Activated B cell treated with CpG ODN at 0.5 μM for 24 hours (primary cell): Measurements from ENCODE around the gene PIKFYVE. TPM values are rescaled to one million over a fixed set of nuclear protein-coding genes. Genes with fewer than 3 reads are reported as not detected.
A peak's percentile ranks its signal among the peaks of the same experiment; 100 is the strongest.

Experiments used
- ATAC-seq: fragments of 200-7000 bp; cut with Tn5 transposase; one replicate; pipeline ENCODE4 v1.10.0; 2021; ENCODE audit warnings: low read depth, mild to moderate bottlenecking, moderate library complexity
- CTCF ChIA-PET: fragments of 350-600 bp; sonication (Branson Sonifier 250); formaldehyde crosslinking; loops from one replicate; lab custom pipeline; 2021; ENCODE audit warnings: antibody characterized with exemption; lab: Charles Lee
- POLR2A ChIA-PET: fragments of 350-600 bp; sonication (Branson Sonifier 250); formaldehyde crosslinking; loops from one replicate; lab custom pipeline; 2021; ENCODE audit warnings: antibody characterized with exemption; lab: Charles Lee
- DNase-seq: peaks from one replicate; pipeline ENCODE4 v3.0.0; 2022
- H3K27ac Mint-ChIP-seq: one replicate; pipeline ENCODE4 v1.8.0; 2020; ENCODE audit warnings: mixed read lengths
- H3K27me3 Mint-ChIP-seq: one replicate; pipeline ENCODE4 v1.8.0; 2021; ENCODE audit warnings: mixed read lengths
- H3K36me3 Mint-ChIP-seq: one replicate; pipeline ENCODE4 v1.8.0; 2021; ENCODE audit warnings: low read depth, mixed read lengths
- H3K4me1 Mint-ChIP-seq: one replicate; pipeline ENCODE4 v1.8.0; 2021; ENCODE audit warnings: mixed read lengths
- H3K4me3 Mint-ChIP-seq: one replicate; pipeline ENCODE4 v1.8.0; 2020; ENCODE audit warnings: mild to moderate bottlenecking, mixed read lengths
- H3K9me3 Mint-ChIP-seq: one replicate; pipeline ENCODE4 v1.8.0; 2020; ENCODE audit warnings: mixed read lengths
- CTCF ChIP-seq: fragments of 200-600 bp; IDR thresholded peaks from one replicate; pipeline ENCODE4 v1.8.0; 2022; ENCODE audit warnings: antibody characterized with exemption, mild to moderate bottlenecking
- intact Hi-C: fragments of 100-400 bp; cut with micrococcal nuclease; formaldehyde crosslinking; loops from one replicate; pipeline ENCODE4 v1.15.1; 2024
- total RNA-seq: library from RNA; stranded (reverse); gene quantifications from 2 replicates; pipeline ENCODE4 v1.2.3, GENCODE V29; 2022

Gene PIKFYVE
- total RNA-seq, 1 donor from 2014 or later: 106 TPM

GRCh38 chr2:208297961-208298360 is 31.9 kb downstream of the PIKFYVE start:
- H3K4me1 Mint-ChIP-seq: peaks cover 50% of the 10 kb centered on the region
- intact Hi-C loops: loop anchor here (2.0 kb wide), 1 partner anchor 13 kb away; no protein-coding TSS in a partner anchor

GRCh38 chr2:208300847-208301618 is 35.0 kb downstream of the PIKFYVE start:
- no peaks in the 10 kb centered on the region for H3K9me3 Mint-ChIP-seq
- TF ChIP-seq CTCF: no peak
- POLR2A ChIA-PET: interaction anchor here (0.9 kb wide), 1 partner anchor 15 kb away, joined by 3 read pairs; no protein-coding TSS in a partner anchor
- H3K4me1 Mint-ChIP-seq: peaks cover 21% of the 10 kb centered on the region
- DNase-seq (no peak), ATAC-seq (no peak)
- H3K27me3 Mint-ChIP-seq: no peaks in the 10 kb centered on the region
- no peak overlapping the region for H3K27ac Mint-ChIP-seq
- no peak overlapping the region for H3K4me3 Mint-ChIP-seq
- H3K36me3 Mint-ChIP-seq: peaks cover 75% of the 10 kb centered on the region
- CTCF ChIA-PET: interaction anchor here (0.9 kb wide), 2 partner anchors 14 to 20 kb away, joined by 3 read pairs; no protein-coding TSS in a partner anchor
- intact Hi-C loops: no loop called here

More at GRCh38 chr2:208297961-208298360, 31.9 kb downstream of the PIKFYVE start:
- H3K36me3 Mint-ChIP-seq: peaks cover 79% of the 10 kb centered on the region
- no peak overlapping the region for H3K4me3 Mint-ChIP-seq
- ChIA-PET CTCF (no interaction called here), POLR2A (no interaction called here)
- ATAC-seq (no peak), DNase-seq (no peak)
- no peaks in the 10 kb centered on the region for H3K9me3 Mint-ChIP-seq
- H3K27me3 Mint-ChIP-seq: no peaks in the 10 kb centered on the region
- TF ChIP-seq CTCF: no peak
- no peak overlapping the region for H3K27ac Mint-ChIP-seq

GRCh38 chr2:208304157-208304556 is 38.1 kb downstream of the PIKFYVE start:
- ChIA-PET CTCF (no interaction called here), POLR2A (no interaction called here)
- H3K27me3 Mint-ChIP-seq: no peaks in the 10 kb centered on the region
- no peaks in the 10 kb centered on the region for H3K9me3 Mint-ChIP-seq
- DNase-seq: no peak
- peaks cover 71% of the 10 kb centered on the region for H3K36me3 Mint-ChIP-seq
- no peak for TF ChIP-seq CTCF
- intact Hi-C loops: no loop called here
- no peak overlapping the region for H3K4me3 Mint-ChIP-seq
- H3K4me1 Mint-ChIP-seq: peaks cover 2% of the 10 kb centered on the region
- peak overlapping the region; percentile 6 for H3K27ac Mint-ChIP-seq
- ATAC-seq: no peak

- H3K27ac Mint-ChIP-seq: no peak overlapping the region
- no peak for TF ChIP-seq CTCF
- no peak overlapping the region for H3K4me3 Mint-ChIP-seq
- intact Hi-C loops: no loop called here
- DNase-seq (no peak), ATAC-seq (no peak)
- ChIA-PET POLR2A (no interaction called here), CTCF (no interaction called here)
- H3K27me3 Mint-ChIP-seq: no peaks in the 10 kb centered on the region
- peaks cover 7% of the 10 kb centered on the region for H3K4me1 Mint-ChIP-seq
- H3K36me3 Mint-ChIP-seq: peaks cover 68% of the 10 kb centered on the region
- no peaks in the 10 kb centered on the region for H3K9me3 Mint-ChIP-seq
Observed at GRCh38 chr2:208304695-208305094, 38.6 kb downstream of the PIKFYVE start.

- DNase-seq: no peak
- ChIA-PET CTCF (no interaction called here), POLR2A (interaction anchor here (0.5 kb wide), 1 partner anchor 15 kb away, joined by 7 read pairs; no protein-coding TSS in a partner anchor)
- Mint-ChIP-seq H3K27me3 (no peaks in the 10 kb centered on the region), H3K9me3 (no peaks in the 10 kb centered on the region), H3K4me3 (no peak overlapping the region), H3K27ac (peak overlapping the region; percentile 3), H3K4me1 (peaks cover 18% of the 10 kb centered on the region), H3K36me3 (peaks cover 54% of the 10 kb centered on the region)
- intact Hi-C loops: no loop called here
- no peak for TF ChIP-seq CTCF
- no peak for ATAC-seq
Observed at GRCh38 chr2:208306291-208306690, 40.2 kb downstream of the PIKFYVE start.
